DMS114 treated with DMSO at 0.1 percent for 48 hours (cell line): Measurements from ENCODE around the gene TMEM141.
"Not testable (repeated sequence)": the region's sequence is repeated elsewhere in the genome, so short reads cannot be mapped to it uniquely, and the experiment has no call there.

Source experiments
- DNase-seq: peaks from one replicate; lab custom pipeline; 2025; ENCODE audit not compliant: unreplicated experiment; lab: John Stamatoyannopoulos, UW

Gene TMEM141

DNA sequence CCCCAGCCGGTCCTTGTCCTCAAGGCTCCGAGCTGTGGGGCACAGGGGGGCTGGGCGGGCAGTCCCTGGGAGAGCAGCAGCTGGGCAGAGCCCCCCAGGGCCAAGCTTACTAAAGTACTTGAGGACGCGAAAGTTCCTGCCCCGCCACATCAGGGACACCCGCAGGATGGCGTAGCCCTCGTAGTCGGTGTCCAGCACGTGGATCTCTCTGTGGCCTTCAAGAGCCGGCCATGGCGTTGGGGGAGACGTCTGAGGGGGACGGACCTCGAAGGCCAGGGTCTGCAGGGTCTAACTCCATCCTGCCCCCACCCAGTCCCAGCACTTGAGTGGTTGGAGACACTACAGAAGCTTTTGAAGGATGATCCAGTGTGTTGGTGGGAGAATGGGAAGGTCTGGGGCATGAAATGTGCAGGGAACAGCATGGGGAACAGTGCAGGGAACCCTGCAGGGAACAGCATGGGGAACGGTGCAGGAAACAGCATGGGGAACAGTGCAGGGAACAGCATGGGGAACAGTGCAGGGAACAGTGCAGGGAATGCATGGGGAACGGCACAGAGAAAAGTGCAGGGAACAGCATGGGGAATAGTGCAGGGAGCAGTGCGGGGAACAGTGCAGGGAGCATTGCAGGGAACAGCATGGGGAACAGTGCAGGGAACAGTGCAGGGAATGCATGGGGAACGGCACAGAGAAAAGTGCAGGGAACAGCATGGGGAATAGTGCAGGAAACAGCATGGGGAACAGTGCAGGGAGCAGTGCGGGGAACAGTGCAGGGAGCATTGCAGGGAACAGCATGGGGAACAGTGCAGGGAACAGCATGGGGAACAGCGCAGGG lies 35.6 kb upstream of the TMEM141 start:
- DNase-seq = not testable (repeated sequence)

DNA sequence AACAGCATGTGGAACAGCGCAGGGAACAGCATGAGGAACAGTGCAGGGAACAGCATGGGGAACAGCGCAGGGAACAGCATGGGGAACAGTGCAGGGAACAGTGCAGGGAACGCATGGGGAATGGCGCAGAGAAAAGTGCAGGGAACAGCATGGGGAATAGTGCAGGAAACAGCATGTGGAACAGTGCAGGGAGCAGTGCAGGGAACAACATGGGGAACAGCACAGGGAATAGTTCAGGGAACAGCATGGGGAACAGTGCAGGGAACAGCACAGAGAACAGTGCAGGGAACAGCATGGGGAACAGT lies 35.1 kb upstream of the TMEM141 start:
- DNase-seq = no peak

DNA sequence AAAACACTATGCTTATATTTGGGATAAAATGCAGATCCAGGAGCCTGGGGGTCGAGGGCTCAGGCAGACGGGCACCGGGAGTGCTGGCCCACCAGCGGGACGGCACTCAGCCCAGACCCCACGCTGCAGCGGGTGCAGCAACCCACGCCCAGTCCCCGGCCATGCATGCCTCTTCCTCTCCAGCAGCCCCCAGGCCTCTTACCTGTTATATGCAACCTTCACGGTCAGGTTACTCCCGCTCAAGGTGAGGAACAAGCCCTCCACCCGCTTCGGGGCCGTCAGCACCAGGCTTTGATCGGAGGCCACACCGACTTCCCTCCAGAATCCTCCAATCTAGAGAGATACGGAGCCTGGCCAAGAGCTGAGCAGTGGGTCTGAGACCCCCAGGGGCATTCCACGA lies 34.3 kb upstream of the TMEM141 start:
- DNase-seq = no peak

DNA sequence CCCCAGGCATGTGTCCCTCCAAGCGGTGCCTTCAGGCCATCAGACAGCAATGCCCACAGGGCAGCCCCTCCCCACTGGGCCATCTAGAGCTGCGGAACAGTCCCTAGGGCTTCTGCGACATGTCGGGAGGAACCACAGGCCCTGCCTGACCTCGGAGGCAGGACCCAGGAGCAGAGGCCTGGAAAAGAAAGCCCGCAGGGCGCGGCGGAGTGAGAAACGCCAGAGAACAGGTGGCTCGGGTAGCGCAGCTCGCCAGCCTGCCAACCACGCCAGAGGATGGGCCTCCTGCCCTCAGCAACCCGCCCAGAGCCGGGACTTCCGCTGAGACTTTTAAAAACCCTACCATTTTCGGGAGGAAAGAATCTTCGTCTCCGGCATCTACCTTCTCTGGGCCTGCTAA lies 33.8 kb upstream of the TMEM141 start:
- DNase-seq = no peak

DNA sequence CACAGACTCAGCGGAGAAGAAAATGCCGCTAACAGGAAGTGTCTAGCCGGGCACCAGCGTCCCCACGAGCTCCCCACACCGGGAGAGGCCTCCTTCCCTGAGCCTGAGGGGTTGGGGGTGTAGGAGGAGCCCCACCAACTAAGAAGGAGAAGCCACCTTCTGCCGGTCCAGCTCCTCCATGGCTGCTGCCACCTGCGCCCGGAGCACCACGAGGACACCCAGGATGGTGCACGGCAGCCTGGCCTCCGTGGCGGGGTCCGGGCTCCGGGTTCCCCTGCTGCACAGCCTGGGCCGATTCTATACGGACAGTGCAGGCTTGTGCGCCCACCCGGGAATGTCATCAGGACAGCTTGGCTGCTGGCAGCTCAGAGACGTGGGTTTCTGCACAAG lies 33.4 kb upstream of the TMEM141 start:
- DNase-seq = no peak

DNA sequence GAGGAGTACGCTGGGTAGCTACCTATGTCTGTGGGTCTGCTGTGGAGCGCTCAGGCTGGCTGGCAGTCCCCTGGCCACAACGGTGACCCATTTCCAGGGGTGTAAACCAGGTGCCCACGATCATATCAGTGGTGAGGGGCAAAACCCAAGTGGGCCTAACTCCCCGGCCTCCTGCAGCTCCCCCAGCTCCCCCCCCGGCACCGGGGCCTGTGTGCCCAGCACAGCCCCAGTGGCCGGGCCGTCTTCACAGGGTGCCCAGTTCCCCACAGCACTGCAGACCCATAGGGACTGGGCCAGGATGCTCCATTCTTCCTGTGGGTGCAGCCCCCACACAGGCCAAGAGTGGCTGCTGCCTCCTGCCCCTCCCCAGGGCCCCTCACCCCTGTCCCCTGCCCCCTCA lies 32.1 kb upstream of the TMEM141 start:
- DNase-seq = no peak

DNA sequence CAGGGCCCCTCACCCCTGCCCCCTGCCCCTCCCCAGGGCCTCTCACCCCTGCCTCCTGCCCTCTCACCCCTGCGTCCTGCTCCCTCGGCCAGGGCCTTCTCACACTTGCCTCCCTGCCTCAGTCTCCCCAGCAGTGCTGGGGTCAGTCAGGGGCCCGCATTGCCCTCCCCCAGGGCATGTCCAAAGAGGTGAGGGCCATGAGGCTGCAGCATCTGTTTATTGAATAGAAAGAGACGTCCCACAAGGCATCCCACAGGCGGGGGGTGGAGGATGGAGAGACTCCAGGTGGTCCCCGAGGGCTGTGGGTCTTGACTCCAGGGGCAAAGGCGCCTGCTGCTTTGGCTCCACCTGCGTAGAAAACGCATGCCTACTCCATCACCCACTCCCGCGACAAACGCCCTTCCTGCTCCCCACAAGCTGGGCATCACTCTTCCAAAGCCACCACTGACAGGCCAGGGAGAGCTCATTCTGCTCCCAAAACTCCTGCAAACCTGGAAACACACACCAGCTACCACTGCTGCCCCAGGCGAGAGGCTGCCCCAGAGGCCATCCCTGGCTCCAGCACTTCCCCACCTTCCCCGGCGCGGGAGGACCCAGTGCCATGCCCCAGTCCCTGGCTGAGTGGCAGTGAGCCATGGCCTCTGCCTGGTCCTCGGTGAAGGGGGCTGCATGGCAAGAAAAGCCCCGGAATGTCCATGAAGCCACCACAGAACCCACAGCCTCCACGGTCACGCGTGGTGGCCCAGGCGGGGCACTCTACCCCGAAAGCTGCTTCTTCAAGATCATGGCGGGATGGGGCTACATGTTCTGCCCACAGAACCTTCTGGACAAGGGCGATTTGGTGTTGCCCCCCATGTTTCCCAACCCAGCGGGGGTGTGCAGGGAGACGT lies 31.5 kb upstream of the TMEM141 start:
- no peak for DNase-seq

DNA sequence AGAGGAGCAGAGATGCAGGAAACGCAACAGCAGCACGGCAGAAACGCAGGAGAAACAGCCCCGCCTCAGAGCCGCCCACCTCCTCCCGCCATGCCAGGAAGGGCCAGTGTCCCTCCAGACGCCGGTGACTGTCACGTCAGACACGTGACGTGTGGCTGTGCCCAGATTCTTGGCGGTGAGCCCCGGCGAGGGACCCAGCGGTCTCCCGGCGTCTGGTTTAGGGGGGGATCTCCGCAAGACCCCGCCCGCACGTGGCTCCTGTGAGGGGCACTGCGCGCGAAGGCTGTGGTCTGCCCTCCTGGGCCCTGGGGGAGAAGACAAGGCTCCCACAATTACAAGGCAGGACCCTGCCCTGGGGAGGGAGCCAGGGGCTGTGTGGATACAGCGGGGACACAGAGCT lies 30.7 kb upstream of the TMEM141 start:
- no peak for DNase-seq

DNA sequence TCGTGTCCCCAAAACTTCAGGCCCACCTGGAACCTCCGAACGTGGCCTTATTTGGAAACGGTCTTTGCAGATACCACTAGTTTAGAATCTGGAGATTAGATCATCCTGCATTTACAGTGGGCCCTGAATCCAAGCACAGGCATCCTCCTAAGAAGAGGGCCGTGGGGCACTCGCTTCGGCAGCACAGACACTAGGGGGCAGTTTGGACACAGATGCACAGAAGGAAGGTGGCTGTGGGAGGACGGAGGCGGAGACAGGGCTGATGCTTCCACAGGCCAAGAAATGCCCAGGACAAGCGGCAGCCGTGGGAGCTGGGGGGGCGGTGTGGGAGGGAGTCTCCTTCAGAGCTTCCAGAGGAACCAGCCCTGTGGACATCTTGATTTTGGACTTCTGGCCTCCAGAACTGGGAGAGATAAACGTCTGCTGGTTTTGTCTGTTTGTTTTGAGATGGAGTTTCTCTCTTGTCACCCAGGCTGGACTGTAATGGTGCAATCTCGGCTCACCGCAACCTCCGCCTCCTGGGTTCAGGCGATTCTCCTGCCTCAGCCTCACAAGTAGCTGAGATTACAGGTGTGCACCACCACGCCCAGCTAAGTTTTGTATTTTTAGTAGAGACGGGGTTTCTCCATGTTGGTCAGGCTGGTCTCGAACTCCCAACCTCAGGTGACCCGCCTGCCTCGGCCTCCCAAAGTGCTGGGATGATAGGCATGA lies 30.2 kb upstream of the TMEM141 start:
- peak; percentile 37 for DNase-seq

DNA sequence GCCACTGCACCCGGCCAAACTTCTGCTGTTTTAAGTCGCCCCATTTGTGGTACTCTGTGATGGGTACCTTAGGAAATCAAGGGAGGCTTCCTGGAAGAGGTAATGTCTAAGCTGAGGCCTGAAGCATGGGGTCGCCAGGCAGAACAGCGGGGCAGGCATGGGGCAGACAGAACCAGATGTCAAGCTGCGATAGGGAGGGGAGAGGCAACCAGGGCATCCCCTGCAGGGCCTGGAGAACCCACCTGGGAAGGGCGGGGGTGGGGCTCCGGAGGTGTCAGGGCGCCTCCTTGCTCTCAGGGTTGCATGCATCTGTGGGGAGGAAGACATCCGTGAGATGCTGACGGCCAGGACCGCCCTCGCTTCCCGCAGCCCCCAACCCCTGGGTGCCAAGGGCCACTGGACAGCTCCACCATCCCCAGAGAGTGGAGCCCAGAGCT lies 29.6 kb upstream of the TMEM141 start:
- no peak for DNase-seq

DNA sequence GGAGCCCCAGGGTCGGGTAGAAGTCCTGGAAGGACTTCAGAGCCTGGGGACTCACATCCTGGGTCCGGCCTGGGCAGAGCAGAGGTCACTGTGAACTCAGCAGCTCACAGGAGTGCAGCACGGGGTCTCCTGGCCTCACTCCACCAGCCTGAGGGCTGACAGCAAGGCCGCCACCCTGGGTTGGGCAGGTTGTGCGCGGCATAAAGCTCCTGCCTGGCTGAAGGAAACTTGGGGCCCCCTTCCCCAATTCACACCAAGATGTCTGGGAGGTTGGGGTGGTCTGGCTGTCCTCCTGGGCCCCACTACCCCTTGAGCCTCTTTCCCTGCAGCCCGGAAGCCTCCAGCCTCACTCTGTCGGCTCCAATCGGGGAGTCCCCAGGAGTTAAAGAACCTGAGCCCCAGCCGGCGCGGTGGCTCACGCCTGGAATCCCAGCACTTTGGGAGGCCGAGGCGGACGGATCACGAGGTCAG lies 28.9 kb upstream of the TMEM141 start:
- DNase-seq = no peak

DNA sequence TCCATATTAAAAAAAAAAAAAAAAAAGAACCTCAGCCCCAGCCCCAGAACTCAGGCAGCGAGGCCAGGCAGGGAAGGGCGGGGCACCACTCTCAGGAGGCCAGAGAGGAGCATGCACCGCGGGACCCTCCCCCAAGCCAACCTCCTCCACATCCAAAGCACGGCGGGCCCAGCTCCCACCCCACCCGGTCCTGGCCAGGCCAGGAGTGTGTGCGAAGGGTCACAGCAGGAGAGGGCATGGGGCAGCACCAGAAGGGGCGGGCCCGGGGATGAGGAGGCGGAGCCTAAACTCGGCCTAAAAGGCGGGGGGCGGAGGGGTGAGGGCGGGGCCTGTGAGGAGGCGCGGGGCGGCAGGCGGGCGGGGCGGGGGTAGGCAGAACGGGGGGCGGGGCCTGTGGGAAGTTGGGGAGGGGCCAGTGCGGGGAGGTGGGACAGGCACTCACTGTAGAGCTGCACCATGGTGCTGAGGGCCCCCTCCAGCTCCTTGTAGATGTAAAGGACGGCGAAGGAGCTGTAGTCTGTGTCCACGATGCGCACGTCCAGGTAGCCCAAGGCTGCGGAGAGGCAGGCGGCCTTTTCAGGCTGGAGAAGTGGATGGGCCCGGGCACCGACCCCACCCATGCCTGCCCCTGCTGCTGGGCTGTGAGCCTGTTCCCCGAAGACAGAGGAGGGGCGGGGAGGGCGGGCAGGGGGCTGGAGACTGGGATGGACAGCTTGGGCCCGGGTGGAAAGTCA lies 28.1 kb upstream of the TMEM141 start:
- DNase-seq = no peak

DNA sequence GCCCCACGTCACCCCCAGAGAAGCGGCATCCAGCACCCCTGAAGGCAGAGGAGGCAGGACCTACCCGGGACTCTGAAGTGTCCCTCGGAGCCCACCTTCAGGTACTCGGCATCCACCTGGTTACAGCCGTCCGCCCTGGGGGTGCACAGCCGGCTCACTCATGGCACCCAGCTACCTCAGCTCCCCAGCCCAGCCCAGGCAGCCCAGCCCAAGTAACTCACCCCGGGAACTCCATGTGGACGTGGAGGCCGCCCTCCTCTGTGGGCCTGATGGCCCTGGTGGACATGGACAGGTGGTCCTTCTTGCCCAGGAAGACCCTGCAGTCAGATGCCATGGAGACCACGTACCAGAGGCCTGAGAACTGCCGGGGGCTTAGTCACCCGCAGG lies 27.5 kb upstream of the TMEM141 start:
- no peak for DNase-seq

DNA sequence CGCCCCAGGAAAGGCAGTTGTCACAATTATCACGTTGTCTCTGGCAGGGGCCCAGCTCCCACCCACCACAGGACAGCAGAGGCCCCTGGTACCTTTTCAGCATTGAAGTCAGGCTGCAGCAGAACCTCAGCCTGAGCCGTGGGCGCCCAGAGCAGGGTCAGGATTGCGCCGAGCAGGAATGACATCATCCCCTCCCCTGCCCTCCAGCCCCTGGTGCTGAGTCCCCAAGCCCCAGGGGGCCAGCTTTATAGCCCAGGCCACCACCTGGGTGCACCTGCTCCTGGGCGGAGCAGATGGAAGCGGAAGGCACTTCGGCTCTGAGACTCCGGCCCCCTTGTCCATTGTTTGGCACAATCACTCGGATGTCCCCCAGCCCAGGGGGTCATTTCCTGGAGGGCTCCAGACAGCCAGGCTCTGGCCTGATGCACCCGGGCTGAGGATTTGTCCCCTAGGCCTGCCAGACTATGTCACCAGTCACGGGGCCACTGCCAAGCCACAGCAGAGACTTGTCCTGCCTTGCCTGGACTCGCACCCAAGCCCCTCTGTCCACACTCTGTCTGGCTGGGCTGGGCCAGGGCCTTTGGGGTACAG lies 26.7 kb upstream of the TMEM141 start, which contains the start of gene LCN15:
Gene LCN15, minus strand, starts transcription at position 218 of the 591 bp plus-strand sequence. Its CDS starts 30 bp downstream, at position 188.
- no peak for DNase-seq

DNA sequence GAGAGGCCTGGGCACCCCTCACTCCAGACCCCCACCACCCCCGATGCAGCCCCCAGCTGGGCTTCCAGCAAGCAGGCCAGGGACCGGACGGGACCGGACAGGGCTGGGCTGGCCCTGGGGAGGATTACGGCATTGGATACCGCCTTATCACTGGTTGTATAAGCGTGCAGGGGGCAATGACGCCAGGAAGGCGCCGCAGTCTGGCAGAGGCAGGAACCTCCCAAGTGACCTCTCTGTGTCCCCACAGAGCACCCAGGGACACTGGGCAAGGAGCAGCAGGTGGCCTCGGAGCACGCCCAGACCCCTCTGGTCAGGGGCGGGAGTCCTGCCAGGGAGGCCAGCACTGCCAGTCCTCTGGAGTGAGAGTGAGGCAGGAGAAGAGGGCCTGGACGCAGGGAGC lies 26.1 kb upstream of the TMEM141 start:
- no peak for DNase-seq

DNA sequence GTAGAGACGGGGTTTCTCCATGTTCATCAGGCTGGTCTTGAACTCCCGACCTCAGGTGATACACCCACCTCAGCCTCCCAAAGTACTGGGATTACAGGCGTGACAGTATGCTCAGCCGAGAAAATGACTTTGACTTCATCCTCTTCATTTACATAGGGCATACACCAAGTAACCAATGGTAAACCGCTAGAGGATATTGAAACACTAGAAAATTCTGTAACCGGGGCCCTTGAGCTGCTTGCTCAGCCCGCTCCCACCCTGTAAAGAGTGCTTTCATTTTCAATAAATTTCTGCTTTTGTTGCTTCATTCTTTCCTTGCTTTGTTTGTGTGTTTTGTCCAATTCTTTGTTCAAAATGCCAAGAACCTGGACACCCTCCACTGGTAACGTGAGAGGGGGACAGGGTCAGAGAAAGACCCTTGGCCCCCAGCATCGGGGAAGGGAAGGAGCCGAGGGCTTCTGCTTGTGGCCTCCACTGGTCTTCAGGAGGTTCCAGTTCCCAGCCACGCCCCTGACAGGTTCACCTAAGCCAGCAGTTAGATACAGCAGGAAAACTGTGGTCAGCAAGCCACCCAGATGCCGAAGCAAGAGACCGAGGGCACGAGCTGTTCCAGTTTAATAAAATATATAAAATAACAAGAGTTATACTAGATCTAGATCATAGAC lies 25.3 kb upstream of the TMEM141 start:
- not testable (repeated sequence) for DNase-seq

DNA sequence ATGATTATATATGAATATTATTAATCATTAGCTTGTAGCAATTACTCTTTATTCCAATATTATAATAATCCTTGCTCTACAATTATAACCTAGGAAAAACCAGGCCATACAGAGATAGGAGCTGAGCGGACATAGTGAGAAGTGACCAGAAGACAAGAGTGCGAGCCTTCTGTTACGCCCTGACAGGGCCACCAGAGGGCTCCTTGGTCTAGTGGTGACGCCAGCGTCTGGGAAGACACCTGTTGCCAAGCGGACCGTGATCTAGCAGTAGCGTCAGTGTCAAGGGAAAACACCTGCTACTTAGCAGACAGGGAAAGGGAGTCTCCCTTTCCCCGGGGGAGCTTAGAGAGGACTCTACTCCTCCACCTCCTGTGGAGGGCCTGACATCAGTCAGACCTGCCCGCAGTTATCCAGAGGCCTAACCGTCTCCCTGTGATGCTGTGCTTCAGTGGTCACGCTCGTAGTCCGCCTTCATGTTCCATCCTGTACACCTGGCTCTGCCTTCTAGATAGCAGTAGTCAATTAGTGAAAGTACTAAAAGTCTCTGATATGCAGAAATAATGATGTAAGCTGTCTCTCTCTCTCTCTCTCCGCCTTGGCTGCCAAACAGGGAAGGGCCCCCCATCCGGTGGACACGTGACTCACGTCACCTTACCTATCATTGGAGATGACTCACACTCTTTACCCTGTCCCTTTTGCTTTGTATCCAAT lies 24.6 kb upstream of the TMEM141 start:
- DNase-seq = peak; percentile 7

DNA sequence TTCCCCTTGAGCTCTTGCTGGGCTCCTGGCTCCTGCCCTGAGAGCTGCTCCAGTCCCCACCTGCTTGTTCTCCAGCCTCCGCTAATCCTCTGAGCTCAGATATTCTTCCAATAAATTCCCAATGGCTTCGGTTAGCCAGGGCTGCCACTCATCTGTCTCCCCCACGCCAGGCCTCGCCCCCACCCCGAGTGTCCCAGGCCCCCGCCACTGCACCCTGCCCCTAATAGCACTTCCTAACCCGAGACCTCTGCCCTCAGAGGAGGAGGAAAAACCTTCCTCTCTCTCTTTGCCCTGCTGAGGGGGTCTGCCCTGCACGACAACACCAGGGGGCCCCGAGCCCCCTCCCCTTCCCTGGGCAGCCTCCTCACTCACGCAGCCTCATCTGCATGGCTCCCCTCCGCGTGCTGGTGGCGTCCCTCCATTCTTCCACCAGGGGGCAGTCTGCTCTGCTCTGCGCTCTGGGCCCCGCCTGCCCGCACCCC lies 21.4 kb upstream of the TMEM141 start:
- peak; percentile 49 for DNase-seq

DNA sequence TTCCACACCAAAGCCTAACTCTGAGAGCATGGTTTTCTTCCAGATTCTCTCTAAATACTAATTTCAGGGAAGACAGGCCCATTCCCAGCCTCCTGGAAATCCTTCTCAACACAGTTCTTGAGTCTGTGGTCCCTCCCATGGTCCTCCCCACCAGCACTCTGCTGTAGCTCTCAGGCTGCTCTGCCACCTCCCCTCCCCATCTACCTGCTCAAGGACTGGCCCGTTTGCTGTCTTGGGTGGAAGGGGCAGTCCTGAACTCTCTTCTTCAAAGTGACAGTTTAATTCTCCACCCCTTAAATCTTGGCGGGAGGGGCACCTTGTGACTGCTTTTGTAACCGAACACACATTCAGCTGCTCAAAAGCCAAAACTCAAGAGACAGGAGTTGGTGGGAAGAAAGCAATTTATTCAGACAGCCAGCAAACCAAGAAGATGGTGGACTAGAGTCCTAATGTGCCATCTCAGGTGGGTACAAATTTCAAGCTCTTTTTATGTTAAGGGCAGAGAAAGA lies 19.2 kb upstream of the TMEM141 start:
- no peak for DNase-seq
